ENCODE data around the gene NDUFA8. TPM values are rescaled to one million over a fixed set of nuclear protein-coding genes. Genes with fewer than 3 reads are reported as not detected.

The NDUFA8 gene
- total and polyA plus RNA-seq, 5 donors from 2014 or later, result 10.7 to 97.9 (median 93.9) TPM

- ATAC-seq (ENCODE audit: low read depth in 2 of 2) (no peak), DNase-seq (no peak)
- no peak overlapping the region for H3K4me3 Mint-ChIP-seq
- H3K9me3 Mint-ChIP-seq, result no peaks in the 10 kb centered on the region
- H3K27ac ChIP-seq (ENCODE audit: insufficient read depth, low read length, poor library complexity, severe bottlenecking), result no peak overlapping the region
- no peaks in the 10 kb centered on the region for H3K4me1 Mint-ChIP-seq
- no peaks in the 10 kb centered on the region for H3K36me3 Mint-ChIP-seq
- H3K9me3 ChIP-seq (ENCODE audit: control insufficient read depth in 2 of 2, low read length in 2 of 2), result no peaks in the 10 kb centered on the region
- no peaks in the 10 kb centered on the region for H3K36me3 ChIP-seq (ENCODE audit: control insufficient read depth, insufficient read depth, low read length)
- no peak overlapping the region for H3K27ac Mint-ChIP-seq
- H3K4me3 ChIP-seq (ENCODE audit: low read depth, low read length), result no peak overlapping the region
- no peaks in the 10 kb centered on the region for H3K4me1 ChIP-seq (ENCODE audit: control insufficient read depth, insufficient read depth, low read length, poor library complexity, severe bottlenecking)
- H3K27me3 Mint-ChIP-seq, result peaks cover 2% of the 10 kb centered on the region
- H3K27me3 ChIP-seq (ENCODE audit: control insufficient read depth, insufficient read depth, low read length), result no peaks in the 10 kb centered on the region
Measured at GRCh38 chr9:122191584-122191983, 32.0 kb upstream of the NDUFA8 start.

- Mint-ChIP-seq H3K9me3 (no peaks in the 10 kb centered on the region), H3K27me3 (no peaks in the 10 kb centered on the region), H3K36me3 (no peaks in the 10 kb centered on the region), H3K4me1 (no peaks in the 10 kb centered on the region), H3K27ac (no peak overlapping the region), H3K4me3 (no peak overlapping the region)
- Histone ChIP-seq H3K27ac (ENCODE audit: insufficient read depth, low read length, poor library complexity, severe bottlenecking) (no peak overlapping the region), H3K9me3 (ENCODE audit: control insufficient read depth in 2 of 2, low read length in 2 of 2) (no peaks in the 10 kb centered on the region), H3K27me3 (ENCODE audit: control insufficient read depth, insufficient read depth, low read length) (no peaks in the 10 kb centered on the region), H3K4me1 (ENCODE audit: control insufficient read depth, insufficient read depth, low read length, poor library complexity, severe bottlenecking) (no peaks in the 10 kb centered on the region), H3K36me3 (ENCODE audit: control insufficient read depth, insufficient read depth, low read length) (no peaks in the 10 kb centered on the region), H3K4me3 (ENCODE audit: low read depth, low read length) (no peak overlapping the region)
- ATAC-seq (ENCODE audit: low read depth in 2 of 2), result no peak
- DNase-seq, result peak in 1 of 3 donors; percentile 38
Measured at GRCh38 chr9:122190597-122191381, 31.2 kb upstream of the NDUFA8 start.

DNA sequence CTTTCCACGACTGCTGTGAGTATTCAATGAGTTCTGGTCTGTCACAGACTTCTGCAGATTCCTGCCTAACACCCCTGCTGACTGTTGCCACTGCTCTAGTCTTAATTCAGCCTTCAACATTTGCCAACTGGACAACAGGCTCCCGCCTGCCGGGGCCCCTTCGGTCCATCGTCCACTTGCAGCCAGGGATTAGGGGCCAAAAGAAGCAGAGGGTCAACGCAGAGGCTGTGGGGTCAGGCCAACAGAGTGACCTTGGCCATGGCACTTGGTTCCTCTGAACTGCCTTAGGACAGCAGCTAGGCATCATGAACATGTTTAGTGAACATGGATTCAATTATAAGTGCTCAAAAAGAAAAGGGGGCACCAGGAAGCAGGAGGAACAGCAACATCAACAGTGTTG is 28.8 kb upstream of the NDUFA8 start:
- H3K4me1 Mint-ChIP-seq, result no peaks in the 10 kb centered on the region
- no peak for ATAC-seq (ENCODE audit: low read depth in 2 of 2)
- H3K27ac ChIP-seq (ENCODE audit: insufficient read depth, low read length, poor library complexity, severe bottlenecking), result no peak overlapping the region

GRCh38 chr9:122186777-122187470 is 27.3 kb upstream of the NDUFA8 start:
- ATAC-seq (ENCODE audit: low read depth in 2 of 2), result no peak
- H3K36me3 Mint-ChIP-seq, result no peaks in the 10 kb centered on the region

More for the DNA sequence above, 28.8 kb upstream of the NDUFA8 start:
- H3K36me3 Mint-ChIP-seq, result no peaks in the 10 kb centered on the region
- no peak for DNase-seq
- no peaks in the 10 kb centered on the region for H3K27me3 ChIP-seq (ENCODE audit: control insufficient read depth, insufficient read depth, low read length)
- no peaks in the 10 kb centered on the region for H3K36me3 ChIP-seq (ENCODE audit: control insufficient read depth, insufficient read depth, low read length)
- no peaks in the 10 kb centered on the region for H3K9me3 ChIP-seq (ENCODE audit: control insufficient read depth in 2 of 2, low read length in 2 of 2)
- no peak overlapping the region for H3K4me3 ChIP-seq (ENCODE audit: low read depth, low read length)
- no peak overlapping the region for H3K27ac Mint-ChIP-seq
- no peaks in the 10 kb centered on the region for H3K9me3 Mint-ChIP-seq
- no peaks in the 10 kb centered on the region for H3K4me1 ChIP-seq (ENCODE audit: control insufficient read depth, insufficient read depth, low read length, poor library complexity, severe bottlenecking)
- H3K27me3 Mint-ChIP-seq, result peaks cover 2% of the 10 kb centered on the region
- no peak overlapping the region for H3K4me3 Mint-ChIP-seq

DNA sequence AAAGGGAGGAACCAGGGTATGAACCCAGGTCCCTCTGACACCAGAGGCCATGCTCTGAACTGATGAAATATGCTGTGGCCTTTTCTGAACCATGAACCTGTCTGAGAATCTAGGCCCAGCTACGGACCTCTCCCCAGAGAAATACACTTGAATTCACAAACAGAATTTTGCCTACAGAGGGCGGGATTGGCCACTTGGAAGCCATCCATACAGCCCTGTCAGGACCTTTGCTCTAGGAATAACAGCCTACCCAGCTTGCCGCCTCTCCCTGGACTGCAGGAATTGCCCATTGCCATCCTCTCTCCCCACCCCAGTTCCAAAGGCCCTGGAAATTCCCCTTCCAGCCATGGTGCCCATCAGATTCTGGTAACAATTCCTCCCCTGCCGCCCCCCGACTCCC is 26.7 kb upstream of the NDUFA8 start:
- no peaks in the 10 kb centered on the region for H3K4me1 ChIP-seq (ENCODE audit: control insufficient read depth, insufficient read depth, low read length, poor library complexity, severe bottlenecking)
- no peaks in the 10 kb centered on the region for H3K36me3 ChIP-seq (ENCODE audit: control insufficient read depth, insufficient read depth, low read length)
- DNase-seq (no peak), ATAC-seq (ENCODE audit: low read depth in 2 of 2) (no peak)
- Mint-ChIP-seq H3K27me3 (peaks cover 12% of the 10 kb centered on the region), H3K4me1 (no peaks in the 10 kb centered on the region), H3K9me3 (no peaks in the 10 kb centered on the region), H3K36me3 (no peaks in the 10 kb centered on the region), H3K4me3 (no peak overlapping the region), H3K27ac (no peak overlapping the region)
- no peak overlapping the region for H3K27ac ChIP-seq (ENCODE audit: insufficient read depth, low read length, poor library complexity, severe bottlenecking)
- no peaks in the 10 kb centered on the region for H3K9me3 ChIP-seq (ENCODE audit: control insufficient read depth in 2 of 2, low read length in 2 of 2)
- no peaks in the 10 kb centered on the region for H3K27me3 ChIP-seq (ENCODE audit: control insufficient read depth, insufficient read depth, low read length)
- H3K4me3 ChIP-seq (ENCODE audit: low read depth, low read length), result no peak overlapping the region

More at GRCh38 chr9:122186777-122187470, 27.3 kb upstream of the NDUFA8 start:
- Mint-ChIP-seq H3K27ac (no peak overlapping the region), H3K27me3 (peaks cover 9% of the 10 kb centered on the region), H3K9me3 (no peaks in the 10 kb centered on the region), H3K4me1 (no peaks in the 10 kb centered on the region), H3K4me3 (no peak overlapping the region)
- no peak overlapping the region for H3K4me3 ChIP-seq (ENCODE audit: low read depth, low read length)
- H3K27ac ChIP-seq (ENCODE audit: insufficient read depth, low read length, poor library complexity, severe bottlenecking), result no peak overlapping the region
- no peak for DNase-seq
- H3K27me3 ChIP-seq (ENCODE audit: control insufficient read depth, insufficient read depth, low read length), result no peaks in the 10 kb centered on the region
- H3K9me3 ChIP-seq (ENCODE audit: control insufficient read depth in 2 of 2, low read length in 2 of 2), result no peaks in the 10 kb centered on the region
- H3K36me3 ChIP-seq (ENCODE audit: control insufficient read depth, insufficient read depth, low read length), result no peaks in the 10 kb centered on the region
- no peaks in the 10 kb centered on the region for H3K4me1 ChIP-seq (ENCODE audit: control insufficient read depth, insufficient read depth, low read length, poor library complexity, severe bottlenecking)

DNA sequence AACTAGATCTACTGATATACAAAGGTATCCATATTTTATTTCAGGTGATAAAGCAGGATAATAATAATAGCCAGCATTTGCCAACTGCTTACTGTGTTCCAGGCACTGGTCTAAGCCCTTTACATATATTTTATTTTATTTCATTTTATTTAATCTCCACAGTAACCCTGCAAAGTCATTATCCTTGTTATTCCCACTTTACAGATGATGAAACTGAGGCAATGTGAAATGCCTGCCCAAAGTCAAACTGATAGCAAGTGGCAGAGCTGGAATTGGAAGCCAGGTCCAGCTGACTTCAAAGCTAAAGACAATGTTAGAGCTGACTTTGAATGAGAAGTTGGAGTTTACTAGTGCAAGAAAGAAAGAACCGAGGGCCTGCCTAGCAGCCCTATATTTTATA is 25.0 kb upstream of the NDUFA8 start:
- Histone ChIP-seq H3K9me3 (ENCODE audit: control insufficient read depth in 2 of 2, low read length in 2 of 2) (no peaks in the 10 kb centered on the region), H3K4me3 (ENCODE audit: low read depth, low read length) (no peak overlapping the region), H3K36me3 (ENCODE audit: control insufficient read depth, insufficient read depth, low read length) (no peaks in the 10 kb centered on the region), H3K4me1 (ENCODE audit: control insufficient read depth, insufficient read depth, low read length, poor library complexity, severe bottlenecking) (no peaks in the 10 kb centered on the region), H3K27me3 (ENCODE audit: control insufficient read depth, insufficient read depth, low read length) (no peaks in the 10 kb centered on the region), H3K27ac (ENCODE audit: insufficient read depth, low read length, poor library complexity, severe bottlenecking) (no peak overlapping the region)
- Mint-ChIP-seq H3K9me3 (no peaks in the 10 kb centered on the region), H3K36me3 (no peaks in the 10 kb centered on the region), H3K4me3 (no peak overlapping the region), H3K27ac (no peak overlapping the region), H3K27me3 (peaks cover 22% of the 10 kb centered on the region), H3K4me1 (no peaks in the 10 kb centered on the region)
- DNase-seq (no peak), ATAC-seq (ENCODE audit: low read depth in 2 of 2) (no peak)

DNA sequence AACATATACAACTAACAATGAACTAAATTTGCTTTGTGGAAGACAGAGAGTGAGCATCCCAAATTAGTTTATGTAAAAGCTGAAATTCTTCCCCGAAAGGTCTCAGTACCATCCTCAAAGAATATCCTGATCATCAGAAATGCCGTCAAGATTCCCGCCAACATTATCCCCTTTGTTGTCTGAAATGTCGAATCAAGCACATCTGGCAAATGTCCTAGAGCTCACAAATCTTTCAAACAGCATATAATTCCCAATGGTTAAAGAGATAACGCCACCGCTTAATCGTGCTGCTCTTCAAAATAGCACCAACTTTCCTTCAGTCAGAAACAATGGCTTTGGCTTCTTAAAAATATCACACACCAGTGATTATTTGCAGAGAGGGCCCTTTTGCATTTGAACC is 23.9 kb upstream of the NDUFA8 start:
- H3K27ac Mint-ChIP-seq, result no peak overlapping the region
- ATAC-seq (ENCODE audit: low read depth in 2 of 2) (no peak), DNase-seq (no peak)
- Histone ChIP-seq H3K4me3 (ENCODE audit: low read depth, low read length) (no peak overlapping the region), H3K27me3 (ENCODE audit: control insufficient read depth, insufficient read depth, low read length) (peaks cover 3% of the 10 kb centered on the region), H3K36me3 (ENCODE audit: control insufficient read depth, insufficient read depth, low read length) (no peaks in the 10 kb centered on the region), H3K4me1 (ENCODE audit: control insufficient read depth, insufficient read depth, low read length, poor library complexity, severe bottlenecking) (no peaks in the 10 kb centered on the region), H3K9me3 (ENCODE audit: control insufficient read depth in 2 of 2, low read length in 2 of 2) (no peaks in the 10 kb centered on the region), H3K27ac (ENCODE audit: insufficient read depth, low read length, poor library complexity, severe bottlenecking) (no peak overlapping the region)
- no peaks in the 10 kb centered on the region for H3K36me3 Mint-ChIP-seq
- no peak overlapping the region for H3K4me3 Mint-ChIP-seq
- no peaks in the 10 kb centered on the region for H3K4me1 Mint-ChIP-seq
- H3K27me3 Mint-ChIP-seq, result peaks cover 25% of the 10 kb centered on the region
- no peaks in the 10 kb centered on the region for H3K9me3 Mint-ChIP-seq

DNA sequence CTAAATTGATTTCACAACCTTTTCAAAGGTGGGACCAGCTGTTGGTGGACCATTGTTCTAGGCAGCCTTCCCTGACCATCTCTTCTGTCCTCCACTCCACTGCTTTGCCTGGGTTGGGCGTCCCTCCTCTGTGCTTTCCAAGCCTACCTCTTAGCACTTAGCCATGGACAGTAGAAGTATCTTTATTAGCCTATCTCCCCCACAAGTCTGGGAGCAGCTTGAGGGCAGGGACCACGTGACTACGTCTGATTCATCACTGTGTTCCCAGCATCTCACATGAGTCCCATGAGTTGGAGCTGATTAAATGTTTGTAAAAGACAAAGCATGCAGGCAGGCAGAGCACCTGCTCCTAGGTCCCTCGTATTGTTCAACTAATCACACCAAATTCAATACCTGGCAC is 21.1 kb upstream of the NDUFA8 start:
- no peaks in the 10 kb centered on the region for H3K9me3 ChIP-seq (ENCODE audit: control insufficient read depth in 2 of 2, low read length in 2 of 2)
- Mint-ChIP-seq H3K27ac (no peak overlapping the region), H3K4me1 (no peaks in the 10 kb centered on the region), H3K27me3 (peaks cover 30% of the 10 kb centered on the region), H3K9me3 (peaks cover 0 to 2% (median 0%) of the 10 kb centered on the region in 7 donors), H3K4me3 (no peak overlapping the region), H3K36me3 (no peaks in the 10 kb centered on the region)
- no peaks in the 10 kb centered on the region for H3K4me1 ChIP-seq (ENCODE audit: control insufficient read depth, insufficient read depth, low read length, poor library complexity, severe bottlenecking)
- DNase-seq (no peak), ATAC-seq (ENCODE audit: low read depth in 2 of 2) (no peak)
- no peaks in the 10 kb centered on the region for H3K36me3 ChIP-seq (ENCODE audit: control insufficient read depth, insufficient read depth, low read length)
- H3K27me3 ChIP-seq (ENCODE audit: control insufficient read depth, insufficient read depth, low read length), result peaks cover 3% of the 10 kb centered on the region
- H3K27ac ChIP-seq (ENCODE audit: insufficient read depth, low read length, poor library complexity, severe bottlenecking), result no peak overlapping the region
- H3K4me3 ChIP-seq (ENCODE audit: low read depth, low read length), result no peak overlapping the region

Measured in CD4-positive, CD25-positive, alpha-beta regulatory T cell (primary cell).